H1 (cell line): ENCODE measurements around the gene DES. TPM values are rescaled to one million over a fixed set of nuclear protein-coding genes. Genes with fewer than 3 reads are reported as not detected.

Source experiments
- CEBPB ChIP-seq: IDR thresholded peaks from 2 replicates; pipeline ENCODE4 v1.6.1; 2012; ENCODE audit warnings: low read depth, low read length
- GTF2F1 ChIP-seq: IDR thresholded peaks from 2 replicates; pipeline ENCODE4 v1.6.1; 2012; ENCODE audit warnings: low read depth, low read length, improper control_type of control experiment, borderline replicate concordance
- NANOG ChIP-seq: IDR thresholded peaks from 2 replicates; pipeline ENCODE4 v1.6.1; 2011; ENCODE audit warnings: low read length, low read depth, mild to moderate bottlenecking, inconsistent platforms; ENCODE audit not compliant: insufficient read depth, poor library complexity, severe bottlenecking
- POU5F1 ChIP-seq: IDR thresholded peaks from 2 replicates; pipeline ENCODE4 v1.6.1; 2011; ENCODE audit warnings: low read depth, mild to moderate bottlenecking, low read length, moderate library complexity
- RAD21 ChIP-seq, 2 experiments: IDR thresholded peaks in 1 of 2; conservative IDR thresholded peaks in 1 of 2; 2 replicates each; pipeline ENCODE4 v1.6.1; 2011; ENCODE audit warnings: low read depth in 2 of 2, low read length in 2 of 2, improper control_type of control experiment in 1 of 2, inconsistent platforms in 1 of 2, mild to moderate bottlenecking in 1 of 2, moderate library complexity in 1 of 2
- RNF2 ChIP-seq: fragments of 200-900, 300-1000 bp; sonication (generic); IDR thresholded peaks from 2 replicates; pipeline ENCODE4 v1.7.1; 2016; ENCODE audit warnings: borderline replicate concordance, low read depth, mild to moderate bottlenecking, antibody characterized with exemption, low read length; ENCODE audit not compliant: poor library complexity, severe bottlenecking; ENCODE audit errors: missing control alignments
- TAF7 ChIP-seq: optimal IDR thresholded peaks from 2 replicates; pipeline ENCODE3; 2011; ENCODE audit warnings: low read depth, mild to moderate bottlenecking, inconsistent platforms, low read length, moderate library complexity, borderline replicate concordance
- polyA plus RNA-seq, 7 experiments: library from polyadenylated mRNA; depleted of rRNA in 3 of 7; stranded (reverse) in 5 of 7; unstranded in 2 of 7; fragments of >200 nt in 5 of 7; fragments of 200-250 nt in 2 of 7; gene quantifications; 1 replicate in 5 of 7; 2 replicates in 1 of 7; 4 replicates in 1 of 7; pipeline versions ENCODE4 v1.2.1 to v1.2.3, GENCODE V29; 2011 to 2013; ENCODE audit warnings: missing spikeins in 2 of 7, mixed read lengths in 2 of 7
- total RNA-seq: library from RNA; stranded (reverse); fragmentation: NEBNext Ultra II Directional; extraction: Animal tissue kit (Norgen Biotek cat#: 25700); gene quantifications from 2 replicates; pipeline ENCODE4 v1.2.1, GENCODE V29; 2021
- TF ChIP-seq, protein P1 (sequence below): fragments of 300-600 bp; sonication (generic); IDR thresholded peaks from 2 replicates; pipeline ENCODE4 v1.7.1; 2012; ENCODE audit warnings: low read length, moderate library complexity, mild to moderate bottlenecking, inconsistent platforms; ENCODE audit not compliant: insufficient replicate concordance

The DES gene
- total and polyA plus RNA-seq, 2 of the 8 experiments (the other 6 are each of a cell fraction or from before 2014, with no cell fraction given) = 1.8 to 4.3 TPM

DNA sequence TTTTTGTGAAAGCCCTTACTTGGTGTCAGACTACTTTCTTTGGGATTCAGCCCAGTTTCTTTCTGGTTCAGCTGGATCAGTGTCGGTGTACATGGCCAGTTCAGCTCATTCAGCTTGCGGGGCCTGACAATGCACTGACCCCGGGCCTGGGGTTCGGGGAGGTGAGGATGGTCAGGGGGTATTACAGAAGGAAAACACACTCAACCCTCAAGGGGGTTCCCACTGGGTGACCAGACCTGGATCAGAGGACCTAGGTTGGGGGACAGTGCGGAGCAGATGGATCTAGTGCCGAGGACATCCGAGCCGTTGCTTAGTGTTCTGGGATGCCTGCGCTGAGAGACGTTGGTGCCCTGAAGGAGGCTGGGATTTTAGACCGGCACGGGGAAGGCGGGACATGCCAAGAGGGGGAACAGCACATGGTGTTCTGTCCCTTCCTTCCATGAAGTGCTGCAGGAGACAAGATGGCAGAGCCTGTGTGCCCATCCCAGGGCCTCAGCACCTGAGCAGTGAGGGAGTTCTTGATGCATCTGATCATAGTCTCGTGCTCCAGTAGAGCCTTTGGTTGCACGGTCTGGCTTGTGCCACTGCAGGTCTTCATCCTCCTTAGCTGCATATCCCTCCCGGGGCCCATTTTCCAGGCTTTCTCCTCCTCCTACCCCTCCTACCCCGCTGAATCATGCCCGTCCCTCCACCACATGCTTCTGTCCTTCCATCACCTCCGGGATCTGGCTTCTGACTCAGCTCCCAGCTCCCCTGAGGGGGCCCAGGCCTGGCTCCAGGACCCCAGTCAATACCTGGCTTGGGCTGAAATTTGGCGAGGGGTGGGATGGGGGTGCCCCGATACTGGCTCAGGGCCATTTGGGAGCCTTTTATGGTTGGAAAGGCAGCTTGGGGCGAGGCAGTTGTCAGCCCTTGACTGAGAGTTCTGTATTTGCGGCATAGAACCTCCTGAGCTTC, 34.5 kb downstream of the DES start (continued):
- TF ChIP-seq, protein P1, sequence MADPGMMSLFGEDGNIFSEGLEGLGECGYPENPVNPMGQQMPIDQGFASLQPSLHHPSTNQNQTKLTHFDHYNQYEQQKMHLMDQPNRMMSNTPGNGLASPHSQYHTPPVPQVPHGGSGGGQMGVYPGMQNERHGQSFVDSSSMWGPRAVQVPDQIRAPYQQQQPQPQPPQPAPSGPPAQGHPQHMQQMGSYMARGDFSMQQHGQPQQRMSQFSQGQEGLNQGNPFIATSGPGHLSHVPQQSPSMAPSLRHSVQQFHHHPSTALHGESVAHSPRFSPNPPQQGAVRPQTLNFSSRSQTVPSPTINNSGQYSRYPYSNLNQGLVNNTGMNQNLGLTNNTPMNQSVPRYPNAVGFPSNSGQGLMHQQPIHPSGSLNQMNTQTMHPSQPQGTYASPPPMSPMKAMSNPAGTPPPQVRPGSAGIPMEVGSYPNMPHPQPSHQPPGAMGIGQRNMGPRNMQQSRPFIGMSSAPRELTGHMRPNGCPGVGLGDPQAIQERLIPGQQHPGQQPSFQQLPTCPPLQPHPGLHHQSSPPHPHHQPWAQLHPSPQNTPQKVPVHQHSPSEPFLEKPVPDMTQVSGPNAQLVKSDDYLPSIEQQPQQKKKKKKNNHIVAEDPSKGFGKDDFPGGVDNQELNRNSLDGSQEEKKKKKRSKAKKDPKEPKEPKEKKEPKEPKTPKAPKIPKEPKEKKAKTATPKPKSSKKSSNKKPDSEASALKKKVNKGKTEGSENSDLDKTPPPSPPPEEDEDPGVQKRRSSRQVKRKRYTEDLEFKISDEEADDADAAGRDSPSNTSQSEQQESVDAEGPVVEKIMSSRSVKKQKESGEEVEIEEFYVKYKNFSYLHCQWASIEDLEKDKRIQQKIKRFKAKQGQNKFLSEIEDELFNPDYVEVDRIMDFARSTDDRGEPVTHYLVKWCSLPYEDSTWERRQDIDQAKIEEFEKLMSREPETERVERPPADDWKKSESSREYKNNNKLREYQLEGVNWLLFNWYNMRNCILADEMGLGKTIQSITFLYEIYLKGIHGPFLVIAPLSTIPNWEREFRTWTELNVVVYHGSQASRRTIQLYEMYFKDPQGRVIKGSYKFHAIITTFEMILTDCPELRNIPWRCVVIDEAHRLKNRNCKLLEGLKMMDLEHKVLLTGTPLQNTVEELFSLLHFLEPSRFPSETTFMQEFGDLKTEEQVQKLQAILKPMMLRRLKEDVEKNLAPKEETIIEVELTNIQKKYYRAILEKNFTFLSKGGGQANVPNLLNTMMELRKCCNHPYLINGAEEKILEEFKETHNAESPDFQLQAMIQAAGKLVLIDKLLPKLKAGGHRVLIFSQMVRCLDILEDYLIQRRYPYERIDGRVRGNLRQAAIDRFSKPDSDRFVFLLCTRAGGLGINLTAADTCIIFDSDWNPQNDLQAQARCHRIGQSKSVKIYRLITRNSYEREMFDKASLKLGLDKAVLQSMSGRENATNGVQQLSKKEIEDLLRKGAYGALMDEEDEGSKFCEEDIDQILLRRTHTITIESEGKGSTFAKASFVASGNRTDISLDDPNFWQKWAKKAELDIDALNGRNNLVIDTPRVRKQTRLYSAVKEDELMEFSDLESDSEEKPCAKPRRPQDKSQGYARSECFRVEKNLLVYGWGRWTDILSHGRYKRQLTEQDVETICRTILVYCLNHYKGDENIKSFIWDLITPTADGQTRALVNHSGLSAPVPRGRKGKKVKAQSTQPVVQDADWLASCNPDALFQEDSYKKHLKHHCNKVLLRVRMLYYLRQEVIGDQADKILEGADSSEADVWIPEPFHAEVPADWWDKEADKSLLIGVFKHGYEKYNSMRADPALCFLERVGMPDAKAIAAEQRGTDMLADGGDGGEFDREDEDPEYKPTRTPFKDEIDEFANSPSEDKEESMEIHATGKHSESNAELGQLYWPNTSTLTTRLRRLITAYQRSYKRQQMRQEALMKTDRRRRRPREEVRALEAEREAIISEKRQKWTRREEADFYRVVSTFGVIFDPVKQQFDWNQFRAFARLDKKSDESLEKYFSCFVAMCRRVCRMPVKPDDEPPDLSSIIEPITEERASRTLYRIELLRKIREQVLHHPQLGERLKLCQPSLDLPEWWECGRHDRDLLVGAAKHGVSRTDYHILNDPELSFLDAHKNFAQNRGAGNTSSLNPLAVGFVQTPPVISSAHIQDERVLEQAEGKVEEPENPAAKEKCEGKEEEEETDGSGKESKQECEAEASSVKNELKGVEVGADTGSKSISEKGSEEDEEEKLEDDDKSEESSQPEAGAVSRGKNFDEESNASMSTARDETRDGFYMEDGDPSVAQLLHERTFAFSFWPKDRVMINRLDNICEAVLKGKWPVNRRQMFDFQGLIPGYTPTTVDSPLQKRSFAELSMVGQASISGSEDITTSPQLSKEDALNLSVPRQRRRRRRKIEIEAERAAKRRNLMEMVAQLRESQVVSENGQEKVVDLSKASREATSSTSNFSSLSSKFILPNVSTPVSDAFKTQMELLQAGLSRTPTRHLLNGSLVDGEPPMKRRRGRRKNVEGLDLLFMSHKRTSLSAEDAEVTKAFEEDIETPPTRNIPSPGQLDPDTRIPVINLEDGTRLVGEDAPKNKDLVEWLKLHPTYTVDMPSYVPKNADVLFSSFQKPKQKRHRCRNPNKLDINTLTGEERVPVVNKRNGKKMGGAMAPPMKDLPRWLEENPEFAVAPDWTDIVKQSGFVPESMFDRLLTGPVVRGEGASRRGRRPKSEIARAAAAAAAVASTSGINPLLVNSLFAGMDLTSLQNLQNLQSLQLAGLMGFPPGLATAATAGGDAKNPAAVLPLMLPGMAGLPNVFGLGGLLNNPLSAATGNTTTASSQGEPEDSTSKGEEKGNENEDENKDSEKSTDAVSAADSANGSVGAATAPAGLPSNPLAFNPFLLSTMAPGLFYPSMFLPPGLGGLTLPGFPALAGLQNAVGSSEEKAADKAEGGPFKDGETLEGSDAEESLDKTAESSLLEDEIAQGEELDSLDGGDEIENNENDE = no peak
- TF ChIP-seq NANOG (no peak), RAD21 (IDR thresholded peaks at IDR 0.05 in 1 of 2, conservative IDR thresholded peaks at IDR 0.05 in 1 of 2; ENCODE audit: low read depth in 2 of 2, low read length in 2 of 2) (no peak), TAF7 (no peak), RNF2 (no peak), GTF2F1 (no peak), POU5F1 (no peak), CEBPB (no peak)
